ENCODE data around the gene MPDZ.

DNA sequence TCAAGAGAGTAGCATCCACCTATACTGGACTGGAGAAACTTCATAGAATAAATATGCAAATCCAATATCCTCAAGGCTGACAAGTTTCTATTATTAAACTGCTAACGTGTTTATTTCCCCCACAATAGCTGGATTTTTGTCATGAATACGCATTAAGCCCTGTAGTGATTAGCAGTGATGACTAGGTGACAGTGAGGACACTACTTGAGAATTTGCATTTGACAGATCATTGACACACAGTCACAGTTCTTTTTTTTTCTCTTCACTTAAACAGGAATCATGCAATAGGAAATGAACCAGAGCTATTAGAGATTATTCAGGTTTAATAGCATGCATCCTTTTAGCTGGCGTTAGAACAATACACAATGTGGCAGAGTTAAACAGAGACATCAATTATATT, 35.3 kb downstream of the MPDZ start:
- TF ChIP-seq, protein P1, sequence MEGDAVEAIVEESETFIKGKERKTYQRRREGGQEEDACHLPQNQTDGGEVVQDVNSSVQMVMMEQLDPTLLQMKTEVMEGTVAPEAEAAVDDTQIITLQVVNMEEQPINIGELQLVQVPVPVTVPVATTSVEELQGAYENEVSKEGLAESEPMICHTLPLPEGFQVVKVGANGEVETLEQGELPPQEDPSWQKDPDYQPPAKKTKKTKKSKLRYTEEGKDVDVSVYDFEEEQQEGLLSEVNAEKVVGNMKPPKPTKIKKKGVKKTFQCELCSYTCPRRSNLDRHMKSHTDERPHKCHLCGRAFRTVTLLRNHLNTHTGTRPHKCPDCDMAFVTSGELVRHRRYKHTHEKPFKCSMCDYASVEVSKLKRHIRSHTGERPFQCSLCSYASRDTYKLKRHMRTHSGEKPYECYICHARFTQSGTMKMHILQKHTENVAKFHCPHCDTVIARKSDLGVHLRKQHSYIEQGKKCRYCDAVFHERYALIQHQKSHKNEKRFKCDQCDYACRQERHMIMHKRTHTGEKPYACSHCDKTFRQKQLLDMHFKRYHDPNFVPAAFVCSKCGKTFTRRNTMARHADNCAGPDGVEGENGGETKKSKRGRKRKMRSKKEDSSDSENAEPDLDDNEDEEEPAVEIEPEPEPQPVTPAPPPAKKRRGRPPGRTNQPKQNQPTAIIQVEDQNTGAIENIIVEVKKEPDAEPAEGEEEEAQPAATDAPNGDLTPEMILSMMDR (IDR thresholded peaks at IDR 0.05 in 4 of 5, conservative IDR thresholded peaks at IDR 0.05 in 1 of 5) = no peak
- no peak for TF ChIP-seq POLR2A (IDR thresholded peaks at IDR 0.05)

Measured in gastrocnemius medialis (tissue), 4 donors.